ENCODE measurements around the gene ZNF462.

The ZNF462 gene

GRCh38 chr9:107025260-107026035, 162.5 kb downstream of the ZNF462 start:
- peak; percentile 33 for FAIRE-seq
- no peak for DNase-seq (ENCODE audit: insufficient read length, low spot score)
- no peak for TF ChIP-seq POLR2A (IDR thresholded peaks at IDR 0.05; ENCODE audit: low read depth, low read length)

GRCh38 chr9:107029146-107029545, 166.2 kb downstream of the ZNF462 start:
- DNase-seq (ENCODE audit: insufficient read length, low spot score) (no peak), FAIRE-seq (no peak)
- TF ChIP-seq POLR2A (IDR thresholded peaks at IDR 0.05; ENCODE audit: low read depth, low read length): no peak

GRCh38 chr9:107033966-107034365, 171.0 kb downstream of the ZNF462 start:
- TF ChIP-seq POLR2A (IDR thresholded peaks at IDR 0.05; ENCODE audit: low read depth, low read length): no peak
- no peak for DNase-seq (ENCODE audit: insufficient read length, low spot score)
- FAIRE-seq: no peak

- no peak for TF ChIP-seq POLR2A (IDR thresholded peaks at IDR 0.05; ENCODE audit: low read depth, low read length)
- FAIRE-seq (no peak), DNase-seq (ENCODE audit: insufficient read length, low spot score) (no peak)
These were observed 171.9 kb downstream of the ZNF462 start for GRCh38 chr9:107034831-107035230.

GRCh38 chr9:107036367-107036766, 173.4 kb downstream of the ZNF462 start:
- TF ChIP-seq POLR2A (IDR thresholded peaks at IDR 0.05; ENCODE audit: low read depth, low read length): no peak
- FAIRE-seq (no peak), DNase-seq (ENCODE audit: insufficient read length, low spot score) (no peak)

- TF ChIP-seq POLR2A (IDR thresholded peaks at IDR 0.05; ENCODE audit: low read depth, low read length): no peak
- FAIRE-seq: no peak
- no peak for DNase-seq (ENCODE audit: insufficient read length, low spot score)
These were observed 176.6 kb downstream of the ZNF462 start for GRCh38 chr9:107039542-107039941.

- FAIRE-seq (no peak), DNase-seq (ENCODE audit: insufficient read length, low spot score) (no peak)
- TF ChIP-seq POLR2A (IDR thresholded peaks at IDR 0.05; ENCODE audit: low read depth, low read length): no peak
These were observed 179.6 kb downstream of the ZNF462 start for GRCh38 chr9:107042606-107043005.

- DNase-seq (ENCODE audit: insufficient read length, low spot score) (no peak), FAIRE-seq (no peak)
- no peak for TF ChIP-seq POLR2A (IDR thresholded peaks at IDR 0.05; ENCODE audit: low read depth, low read length)
These were observed 180.9 kb downstream of the ZNF462 start for GRCh38 chr9:107043886-107044285.

GRCh38 chr9:107044872-107045271, 181.9 kb downstream of the ZNF462 start:
- DNase-seq (ENCODE audit: insufficient read length, low spot score) (no peak), FAIRE-seq (no peak)
- TF ChIP-seq POLR2A (IDR thresholded peaks at IDR 0.05; ENCODE audit: low read depth, low read length): no peak

GRCh38 chr9:107046692-107047091, 183.7 kb downstream of the ZNF462 start:
- DNase-seq (ENCODE audit: insufficient read length, low spot score): no peak
- TF ChIP-seq POLR2A (IDR thresholded peaks at IDR 0.05; ENCODE audit: low read depth, low read length): no peak
- no peak for FAIRE-seq

- FAIRE-seq: no peak
- TF ChIP-seq POLR2A (IDR thresholded peaks at IDR 0.05; ENCODE audit: low read depth, low read length): no peak
- DNase-seq (ENCODE audit: insufficient read length, low spot score): no peak
These were observed 186.3 kb downstream of the ZNF462 start for GRCh38 chr9:107049046-107049802.

GRCh38 chr9:107049803-107050184, 186.8 kb downstream of the ZNF462 start:
- no peak for DNase-seq (ENCODE audit: insufficient read length, low spot score)
- no peak for TF ChIP-seq POLR2A (IDR thresholded peaks at IDR 0.05; ENCODE audit: low read depth, low read length)
- FAIRE-seq: no peak

- DNase-seq (ENCODE audit: insufficient read length, low spot score) (no peak), FAIRE-seq (no peak)
- no peak for TF ChIP-seq POLR2A (IDR thresholded peaks at IDR 0.05; ENCODE audit: low read depth, low read length)
These were observed 188.4 kb downstream of the ZNF462 start for GRCh38 chr9:107051392-107051791.

GRCh38 chr9:107054146-107054545, 191.2 kb downstream of the ZNF462 start:
- FAIRE-seq: no peak
- no peak for DNase-seq (ENCODE audit: insufficient read length, low spot score)
- TF ChIP-seq POLR2A (IDR thresholded peaks at IDR 0.05; ENCODE audit: low read depth, low read length): no peak

- DNase-seq (ENCODE audit: insufficient read length, low spot score) (no peak), FAIRE-seq (no peak)
- no peak for TF ChIP-seq POLR2A (IDR thresholded peaks at IDR 0.05; ENCODE audit: low read depth, low read length)
These were observed 196.3 kb downstream of the ZNF462 start for GRCh38 chr9:107059220-107059619.
